Subcutaneous adipose tissue (tissue), 4 donors: ENCODE results near the gene MST1. TPM values are rescaled to one million over a fixed set of nuclear protein-coding genes. Genes with fewer than 3 reads are reported as not detected.

ENCODE experiments used
- total RNA-seq, 4 donors: library from RNA; depleted of rRNA; stranded (reverse); fragments of >200 nt; gene quantifications; one replicate each; pipeline ENCODE4 v1.1.0, GENCODE V29; 2016
- TF ChIP-seq, protein P1 (sequence below): fragments of 450-650 bp; IDR thresholded peaks from one replicate; pipeline ENCODE4 v1.5.1; 2016; ENCODE audit warnings: low read depth, mild to moderate bottlenecking, control low read depth, antibody characterized with exemption, moderate library complexity

MST1 gene
- total RNA-seq, 4 donors from 2014 or later = 2.1 to 11.5 (median 8.2) TPM

DNA sequence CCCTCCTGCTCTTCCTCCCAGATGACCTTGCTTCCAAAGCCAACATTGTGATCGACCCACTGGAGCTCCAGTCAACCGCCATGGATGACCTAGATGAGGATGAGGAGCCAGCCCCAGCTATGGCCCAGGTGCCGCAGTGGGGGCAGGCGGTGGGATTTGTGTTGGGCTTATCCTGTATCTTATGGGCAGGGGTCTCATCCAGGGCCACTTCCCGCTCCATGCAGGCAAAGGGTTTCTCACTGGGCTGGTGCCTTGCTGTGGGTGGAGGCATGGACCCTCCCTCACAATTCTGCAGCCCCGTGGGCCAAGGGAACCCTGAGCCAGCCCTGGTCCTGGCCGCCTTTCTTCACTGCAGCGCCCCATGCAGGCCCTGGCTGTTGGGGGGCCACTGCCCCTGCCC, 15.4 kb upstream of the MST1 start:
- TF ChIP-seq, protein P1, sequence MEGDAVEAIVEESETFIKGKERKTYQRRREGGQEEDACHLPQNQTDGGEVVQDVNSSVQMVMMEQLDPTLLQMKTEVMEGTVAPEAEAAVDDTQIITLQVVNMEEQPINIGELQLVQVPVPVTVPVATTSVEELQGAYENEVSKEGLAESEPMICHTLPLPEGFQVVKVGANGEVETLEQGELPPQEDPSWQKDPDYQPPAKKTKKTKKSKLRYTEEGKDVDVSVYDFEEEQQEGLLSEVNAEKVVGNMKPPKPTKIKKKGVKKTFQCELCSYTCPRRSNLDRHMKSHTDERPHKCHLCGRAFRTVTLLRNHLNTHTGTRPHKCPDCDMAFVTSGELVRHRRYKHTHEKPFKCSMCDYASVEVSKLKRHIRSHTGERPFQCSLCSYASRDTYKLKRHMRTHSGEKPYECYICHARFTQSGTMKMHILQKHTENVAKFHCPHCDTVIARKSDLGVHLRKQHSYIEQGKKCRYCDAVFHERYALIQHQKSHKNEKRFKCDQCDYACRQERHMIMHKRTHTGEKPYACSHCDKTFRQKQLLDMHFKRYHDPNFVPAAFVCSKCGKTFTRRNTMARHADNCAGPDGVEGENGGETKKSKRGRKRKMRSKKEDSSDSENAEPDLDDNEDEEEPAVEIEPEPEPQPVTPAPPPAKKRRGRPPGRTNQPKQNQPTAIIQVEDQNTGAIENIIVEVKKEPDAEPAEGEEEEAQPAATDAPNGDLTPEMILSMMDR = no peak

DNA sequence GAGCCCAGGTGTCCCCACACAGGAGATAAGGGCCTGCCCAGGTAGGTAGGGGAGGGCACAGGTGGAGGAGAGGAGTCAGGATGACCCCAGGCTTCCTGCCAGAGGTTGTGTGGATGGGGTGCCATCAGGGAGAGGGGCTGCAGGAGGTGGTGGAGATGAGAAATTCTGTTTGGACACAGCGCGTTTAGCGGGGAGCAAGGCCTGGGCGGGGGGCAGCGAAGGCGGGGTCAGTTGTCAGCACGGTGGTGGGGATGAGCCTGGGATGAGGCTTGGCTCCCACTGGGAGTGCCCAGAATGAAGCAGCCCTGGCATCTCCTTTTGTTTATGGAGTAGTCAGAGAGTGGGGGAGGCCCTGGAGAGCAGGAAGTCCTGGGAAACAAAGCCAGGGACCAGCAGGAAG, 14.7 kb upstream of the MST1 start:
- TF ChIP-seq, protein P1 = no peak

DNA sequence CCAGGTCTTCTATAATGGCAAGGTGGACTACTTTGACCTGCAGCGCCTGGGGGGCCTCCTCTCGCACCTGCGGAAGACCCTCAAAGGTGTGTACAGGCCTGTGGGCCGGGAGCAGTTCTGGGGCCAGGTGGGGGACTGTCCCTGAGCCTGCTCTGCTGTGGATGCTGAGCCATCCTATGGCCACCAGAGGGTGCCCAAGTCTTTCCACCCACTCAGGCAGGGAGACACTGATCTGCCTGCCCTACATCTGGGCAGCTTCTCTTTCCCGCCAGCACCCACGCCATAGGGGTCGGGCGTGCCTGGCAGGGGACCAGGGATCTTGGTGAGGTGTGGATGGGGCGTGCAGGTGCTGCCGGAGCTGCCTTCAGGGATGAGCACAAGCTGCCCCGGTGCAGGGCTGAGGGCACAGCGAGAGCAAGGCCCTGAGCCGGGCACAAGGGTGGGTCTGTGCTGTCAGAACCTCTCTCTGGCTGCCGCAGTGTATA, 14.2 kb upstream of the MST1 start:
- TF ChIP-seq, protein P1 = no peak

DNA sequence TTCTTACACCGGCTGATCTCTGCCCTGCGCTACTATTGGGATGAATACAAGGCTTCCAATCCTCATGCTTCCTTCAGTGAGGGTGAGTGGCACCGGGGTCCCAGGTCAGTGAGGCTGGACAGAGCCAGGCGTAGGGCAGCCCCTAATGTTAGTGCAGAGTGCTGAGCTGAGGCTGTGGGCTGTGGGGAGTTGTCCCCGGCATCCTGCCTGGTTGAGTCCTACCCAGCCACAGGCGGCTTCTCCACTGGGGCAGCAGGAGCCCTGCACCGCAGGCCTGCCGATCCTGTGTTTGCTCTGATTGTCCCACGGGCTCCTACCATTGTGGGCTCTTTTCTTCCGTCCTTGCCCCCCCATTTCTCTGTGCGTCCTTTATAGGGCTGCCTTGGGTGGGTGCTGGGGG, 13.4 kb upstream of the MST1 start:
- TF ChIP-seq, protein P1 = no peak

DNA sequence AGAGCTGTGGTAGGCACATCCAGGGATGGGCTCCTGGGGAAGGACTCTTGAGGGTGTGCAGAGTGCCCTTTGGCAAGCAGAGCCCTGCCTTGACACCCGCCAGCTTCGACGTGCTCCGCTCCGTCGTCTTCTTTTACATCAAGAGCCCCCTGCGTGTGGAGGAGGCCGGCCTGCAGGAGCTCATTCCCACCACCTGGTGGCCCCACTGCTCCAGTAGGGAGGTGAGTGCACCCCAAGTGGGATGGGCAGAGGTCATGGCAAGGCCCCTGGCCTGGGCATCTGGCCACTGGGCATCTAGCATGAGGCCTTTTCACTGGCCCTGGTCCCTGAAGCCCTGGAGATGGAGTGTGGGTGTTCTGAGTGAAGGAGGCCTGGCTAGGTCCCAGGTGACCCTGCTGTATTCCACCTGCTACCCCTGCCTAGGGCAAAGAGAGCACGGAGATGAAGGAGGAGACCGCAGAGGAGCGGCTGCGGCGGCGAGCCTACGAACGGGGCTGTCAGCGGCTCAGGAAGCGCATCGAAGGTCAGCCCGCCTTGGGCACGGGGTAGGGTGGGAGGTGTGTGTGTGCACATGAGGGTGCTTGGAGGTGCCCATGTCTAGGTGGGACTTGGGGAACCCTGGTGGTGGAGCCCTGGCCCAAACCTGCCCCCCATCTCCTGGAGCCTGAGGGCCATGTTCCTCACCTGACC, 12.3 kb upstream of the MST1 start:
- TF ChIP-seq, protein P1 = no peak

DNA sequence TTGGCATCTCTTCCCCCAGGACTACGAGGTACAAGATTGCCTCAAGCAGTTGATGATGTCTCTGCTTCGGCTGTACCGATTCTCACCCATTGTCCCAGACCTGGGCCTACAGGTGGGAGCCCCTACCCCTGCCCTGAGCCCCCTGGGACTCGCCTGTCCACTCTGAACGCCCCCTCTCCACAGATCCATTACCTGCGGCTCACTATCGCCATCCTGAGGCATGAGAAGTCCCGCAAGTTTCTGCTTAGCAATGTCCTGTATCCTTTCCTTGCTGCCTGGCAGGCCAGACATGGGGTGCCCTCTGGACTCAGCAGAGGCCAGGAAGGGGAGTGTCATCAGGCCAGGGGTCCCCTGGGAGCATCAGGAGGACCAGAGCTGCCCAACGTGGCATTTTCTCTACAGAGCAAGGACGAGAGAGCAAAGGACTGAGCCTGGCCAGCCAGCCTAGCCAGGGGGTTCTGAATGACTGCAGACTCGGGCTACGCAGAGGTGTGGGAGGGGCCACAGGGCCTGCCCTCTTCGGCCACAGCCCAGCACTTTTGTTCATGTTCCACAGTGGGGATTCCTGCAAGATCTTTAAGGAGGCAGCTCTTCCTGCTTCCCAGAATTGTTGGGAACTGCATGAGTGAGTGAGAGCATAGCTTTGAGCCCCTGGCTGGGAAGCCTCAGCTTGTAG, 11.3 kb upstream of the MST1 start:
- TF ChIP-seq, protein P1 = no peak

DNA sequence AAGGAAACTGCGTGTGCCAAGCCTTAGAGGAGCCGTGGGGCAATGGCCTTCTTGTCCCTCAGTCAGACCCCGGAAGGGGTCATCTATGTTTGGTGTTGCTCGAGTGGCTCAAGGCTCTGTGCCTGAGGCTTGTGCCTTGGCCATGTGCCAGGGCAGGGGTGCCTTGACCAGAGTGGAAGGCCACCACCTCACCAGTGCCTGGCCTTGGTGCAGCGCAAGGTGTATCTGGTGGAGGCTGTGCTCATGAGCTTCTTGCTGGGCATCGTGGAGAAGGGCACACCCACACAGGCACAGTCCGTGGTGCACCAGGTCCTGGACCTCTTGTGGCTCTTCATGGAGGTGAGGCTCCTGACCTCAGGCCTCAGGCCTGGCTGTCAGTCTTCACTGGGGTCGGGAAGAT, 10.7 kb upstream of the MST1 start:
- TF ChIP-seq, protein P1 = no peak
